Anterior cingulate cortex (tissue), 58 donors: ENCODE measurements around the gene UBFD1.
"Not testable (repeated sequence)": the region's sequence is repeated elsewhere in the genome, so short reads cannot be mapped to it uniquely, and the experiment has no call there.

ENCODE experiments used
- DNase-seq, 58 donors: peaks; one replicate each; lab custom pipeline; 2025; lab: John Stamatoyannopoulos, UW

The UBFD1 gene

GRCh38 chr16:23556881-23557778 lies at the start of gene UBFD1, which contains the start of gene EARS2:
Gene UBFD1 (plus strand): TSS chr16:23557727. CDS start chr16:23557743, 16 bp downstream.
Gene EARS2 (minus strand): TSS chr16:23557350. CDS start chr16:23557343, 7 bp downstream.
- peak; percentile 86 to 100 (median 96) for DNase-seq

DNA sequence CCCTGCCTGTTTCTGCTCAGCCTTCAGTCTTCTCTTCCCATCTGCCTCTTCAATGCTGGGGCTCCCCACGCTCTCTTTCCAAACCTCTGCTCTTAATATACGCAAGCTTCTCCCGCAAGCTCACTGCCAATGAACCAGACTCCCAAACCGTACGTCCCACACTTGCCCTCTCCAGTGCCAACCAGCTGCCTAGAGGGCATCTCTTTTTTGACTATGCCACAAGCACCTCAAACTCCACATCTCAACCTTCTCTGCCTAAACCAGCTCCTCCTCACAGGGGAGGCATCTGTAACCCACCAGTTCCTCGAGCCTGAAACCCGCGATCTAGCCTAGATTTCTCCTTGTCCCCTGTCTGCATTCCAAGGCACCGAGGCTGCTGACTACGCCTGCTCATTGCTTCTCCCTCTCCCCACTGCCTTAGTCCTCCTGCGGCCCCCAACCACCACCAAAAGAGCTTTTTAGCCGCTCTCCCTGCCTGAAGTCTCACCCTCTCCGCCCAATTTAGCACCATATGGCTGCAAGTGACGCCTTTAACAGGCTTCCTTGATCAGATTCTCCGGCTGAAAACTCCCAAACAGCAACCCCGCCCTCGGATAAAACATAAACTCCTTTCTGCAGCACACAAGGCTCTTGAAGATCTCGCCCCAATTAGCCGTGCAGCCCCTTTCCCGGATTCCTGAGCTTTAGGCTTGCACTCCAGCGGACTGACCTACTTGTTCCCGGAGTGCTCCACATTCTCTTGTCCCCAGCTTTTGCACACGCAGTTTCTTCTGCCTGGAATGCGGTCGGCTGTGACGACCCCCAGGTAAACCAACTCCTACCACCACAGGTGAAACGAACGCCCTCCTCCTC lies 48.7 kb upstream of the UBFD1 start:
- peak in 30 of 58 donors; percentile 4 to 64 (median 35) for DNase-seq

DNA sequence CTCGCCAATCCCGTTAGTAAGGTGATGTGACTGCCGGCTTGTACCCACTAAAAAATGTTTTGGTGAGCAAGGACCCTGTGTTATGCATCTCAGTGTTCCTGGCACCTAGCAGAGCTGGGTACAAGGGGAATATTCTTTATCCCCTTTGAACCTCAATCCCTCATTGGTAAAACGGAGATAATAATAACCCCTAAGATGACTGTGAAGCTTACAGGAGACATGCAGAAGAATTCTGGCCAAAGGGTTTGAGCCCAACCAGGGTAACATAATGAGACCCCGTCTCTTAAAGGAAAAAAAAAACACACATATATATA lies 48.1 kb upstream of the UBFD1 start:
- no peak for DNase-seq

- peak in 11 of 58 donors; percentile 17 to 63 (median 35) for DNase-seq
Measured at GRCh38 chr16:23509782-23510163, 47.8 kb upstream of the UBFD1 start.

GRCh38 chr16:23510164-23510914 lies 47.2 kb upstream of the UBFD1 start, which contains the start of gene GGA2:
Gene GGA2 (minus strand): TSS chr16:23510494. CDS start chr16:23510411, 83 bp downstream.
- DNase-seq = peak in 57 of 58 donors; percentile 9 to 87 (median 70)

DNA sequence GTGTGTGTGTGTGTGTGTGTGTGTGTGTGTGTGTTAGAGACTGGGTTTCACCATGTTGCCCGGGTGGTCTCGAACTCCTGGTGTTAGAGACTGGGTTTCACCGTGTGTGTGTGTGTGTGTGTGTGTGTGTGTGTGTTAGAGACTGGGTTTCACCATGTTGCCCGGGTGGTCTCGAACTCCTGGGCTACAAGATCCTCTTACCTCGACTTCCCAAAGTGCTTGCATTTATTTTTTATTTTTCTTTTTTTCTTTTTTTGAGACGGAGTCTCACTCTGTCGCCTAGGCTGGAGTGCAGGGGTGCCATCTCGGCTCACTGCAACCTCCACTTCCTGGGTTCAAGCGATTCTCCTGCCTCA lies 46.6 kb upstream of the UBFD1 start:
- DNase-seq = not testable (repeated sequence)

GRCh38 chr16:23511731-23512130 lies 45.8 kb upstream of the UBFD1 start:
- no peak for DNase-seq

- no peak for DNase-seq
Measured at GRCh38 chr16:23512168-23512695, 45.3 kb upstream of the UBFD1 start.

- no peak for DNase-seq
Measured at GRCh38 chr16:23514381-23515152, 43.0 kb upstream of the UBFD1 start.

DNA sequence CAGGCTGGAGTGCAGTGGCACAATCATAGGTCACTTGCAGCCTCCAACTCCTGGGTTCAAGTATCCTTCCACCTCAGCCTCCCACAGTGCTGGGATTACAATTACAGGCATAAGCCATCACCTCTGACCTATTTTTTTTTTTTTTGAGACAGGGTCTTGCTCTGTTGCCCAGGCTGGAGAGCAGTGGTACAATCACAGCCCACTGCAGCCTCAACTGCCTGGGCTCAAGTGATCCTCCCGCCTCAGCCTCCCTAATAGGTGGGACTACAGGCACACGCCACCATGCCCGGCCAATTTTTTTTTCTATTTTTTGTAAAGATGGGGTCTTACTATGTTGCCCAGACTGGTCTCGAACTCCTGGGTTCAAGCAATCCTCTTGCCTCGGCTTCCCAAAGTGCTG lies 41.6 kb upstream of the UBFD1 start:
- no peak for DNase-seq

- DNase-seq = peak in 1 of 58 donors; percentile 4
Measured at GRCh38 chr16:23516366-23517137, 41.0 kb upstream of the UBFD1 start.

DNA sequence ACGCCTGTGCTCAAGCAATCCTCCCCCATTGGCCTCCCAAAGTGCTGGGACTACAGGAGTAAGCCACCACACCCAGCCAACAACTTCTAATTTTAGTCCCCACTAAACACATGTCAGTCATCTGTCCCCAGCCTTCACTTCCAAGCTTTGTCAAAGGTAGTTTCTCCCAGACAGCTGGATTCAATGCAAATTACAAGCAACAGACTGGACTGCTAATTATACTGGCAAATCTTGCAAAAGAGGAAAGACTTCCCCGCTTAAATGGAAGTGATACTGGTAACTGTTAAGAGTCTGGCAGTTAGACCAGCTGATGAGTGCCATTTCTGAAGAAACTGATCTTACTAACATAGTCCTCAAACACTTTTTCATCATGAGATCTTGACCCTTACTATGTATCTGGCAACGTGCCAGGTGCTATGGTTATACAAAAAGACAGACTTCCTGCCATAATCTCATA lies 39.1 kb upstream of the UBFD1 start:
- no peak for DNase-seq

DNA sequence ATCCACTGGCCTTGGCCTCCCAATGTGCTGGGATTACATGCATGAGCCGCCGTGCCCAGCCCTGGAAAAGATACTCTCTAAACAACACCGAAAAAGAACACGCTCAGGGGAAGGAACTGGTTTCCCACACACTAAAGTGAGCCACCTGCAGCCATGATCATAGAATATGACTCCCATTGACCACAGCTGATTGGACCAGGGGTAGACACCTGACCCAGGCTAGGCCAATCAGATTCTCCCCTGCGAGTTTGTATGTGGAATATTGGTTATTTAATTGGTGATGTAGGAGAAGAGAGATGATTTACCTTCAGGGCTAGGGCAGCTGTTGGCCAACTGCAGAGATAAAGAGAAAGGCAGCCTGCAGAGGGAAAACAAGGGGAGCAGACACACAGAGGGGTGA lies 38.2 kb upstream of the UBFD1 start:
- DNase-seq = no peak

GRCh38 chr16:23520500-23520899 lies 37.0 kb upstream of the UBFD1 start:
- no peak for DNase-seq

DNA sequence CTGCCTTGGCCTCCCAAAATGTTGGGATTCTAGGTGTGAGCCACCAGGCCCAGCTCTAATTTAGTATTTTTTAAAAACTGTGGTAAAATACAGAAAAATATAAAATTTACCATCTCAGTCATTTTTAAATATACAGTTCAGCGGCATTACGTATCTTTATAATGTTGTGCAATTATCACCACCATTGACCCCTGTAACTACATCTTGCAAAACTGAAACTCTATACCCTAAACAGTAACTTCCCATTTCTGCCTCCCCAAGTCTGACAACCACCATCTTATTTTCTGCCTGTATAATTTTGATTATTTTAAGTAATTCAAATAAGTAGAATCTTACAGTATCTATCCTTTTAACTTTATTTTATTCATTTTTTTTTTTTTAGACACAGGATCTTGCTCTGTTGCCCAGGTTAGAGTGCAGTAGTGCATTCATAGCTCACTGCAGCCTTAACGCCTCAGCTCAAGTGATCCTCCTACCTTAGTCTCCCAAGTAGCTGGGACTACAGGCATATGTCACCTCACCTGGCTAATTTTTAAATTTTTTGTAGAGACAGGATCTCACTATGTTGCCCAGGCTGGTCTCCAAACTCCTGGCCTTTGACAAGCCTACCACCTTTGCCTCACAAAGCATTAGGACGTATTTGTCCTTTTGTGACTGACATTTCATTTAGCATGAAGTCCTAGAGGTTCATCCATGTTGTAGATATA lies 36.3 kb upstream of the UBFD1 start:
- DNase-seq = no peak

DNA sequence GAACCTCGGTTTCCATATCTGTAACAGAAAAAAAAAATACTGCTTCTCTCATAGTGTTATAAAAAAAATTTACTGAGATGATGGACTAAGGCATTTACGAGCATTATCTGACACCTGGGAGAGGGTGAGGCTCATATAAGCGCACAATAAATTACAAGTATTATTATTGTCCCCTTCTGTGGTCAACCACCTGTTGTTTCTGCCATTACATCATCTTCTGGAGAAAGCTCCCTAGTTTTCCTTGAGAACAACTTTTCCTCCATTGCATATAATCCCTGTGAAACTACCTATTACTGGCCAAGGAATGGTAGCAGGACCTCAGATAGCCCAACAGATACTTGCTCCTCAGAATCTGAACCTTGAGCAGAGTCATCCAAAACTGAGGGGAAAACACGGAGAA lies 35.6 kb upstream of the UBFD1 start:
- no peak for DNase-seq

- no peak for DNase-seq
Measured at GRCh38 chr16:23523321-23523720, 34.2 kb upstream of the UBFD1 start.

DNA sequence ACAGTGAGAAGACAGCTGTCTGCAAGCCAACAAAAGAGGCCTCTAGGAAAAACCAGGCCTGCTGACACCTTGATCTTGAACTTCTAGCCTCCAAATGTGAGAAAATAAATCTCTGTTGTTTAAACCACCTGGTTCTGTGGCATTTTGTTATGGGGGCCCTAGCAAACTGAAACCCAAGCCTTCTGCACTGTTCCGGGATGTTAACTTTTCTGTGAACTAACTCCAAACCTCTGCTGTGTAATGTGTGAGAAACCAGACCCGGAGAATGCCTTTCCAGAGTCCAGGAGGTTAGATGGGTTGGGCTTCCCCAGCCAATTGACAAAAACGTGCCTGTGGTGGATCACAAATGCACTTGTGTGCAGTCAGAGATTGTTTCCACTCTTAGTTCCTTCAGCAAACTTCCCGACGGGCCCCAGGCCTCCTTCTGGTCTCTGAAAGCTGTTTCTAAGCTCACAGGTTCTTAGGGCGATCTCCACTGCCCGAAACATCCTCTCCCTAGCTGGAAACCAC lies 33.6 kb upstream of the UBFD1 start:
- DNase-seq = no peak
